NK-92 (cell line): ENCODE measurements around the gene DYNLRB1.

Experiments
- DNase-seq: peaks from one replicate; lab custom pipeline; 2025; ENCODE audit not compliant: unreplicated experiment; lab: John Stamatoyannopoulos, UW

The DYNLRB1 gene

GRCh38 chr20:34577061-34577460, 60.8 kb downstream of the DYNLRB1 start:
- DNase-seq, result no peak

GRCh38 chr20:34578025-34578424, 61.8 kb downstream of the DYNLRB1 start:
- no peak for DNase-seq

DNA sequence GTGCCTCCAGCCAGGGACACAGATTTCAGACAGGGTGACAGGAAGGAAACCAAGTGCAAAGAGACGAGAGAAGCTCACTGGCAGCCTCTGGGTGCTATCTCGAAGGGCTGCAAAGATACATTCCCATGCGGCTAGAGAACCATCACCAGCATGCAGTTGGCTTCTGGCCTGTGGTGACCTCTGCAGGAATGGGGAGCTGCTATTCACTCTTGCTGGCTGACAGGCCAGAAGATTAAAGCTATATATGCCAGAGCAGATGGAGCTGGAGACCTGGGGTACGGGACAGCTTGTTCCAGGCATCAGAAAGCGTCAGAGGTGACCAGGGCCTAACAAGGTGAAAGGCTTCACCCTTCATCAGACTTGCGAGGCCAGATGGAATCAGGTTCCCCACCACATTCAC, 62.3 kb downstream of the DYNLRB1 start:
- DNase-seq, result no peak

- DNase-seq, result no peak
Observed at GRCh38 chr20:34579191-34579978, 63.2 kb downstream of the DYNLRB1 start.

- no peak for DNase-seq
Observed at GRCh38 chr20:34579979-34580940, 64.0 kb downstream of the DYNLRB1 start.

DNA sequence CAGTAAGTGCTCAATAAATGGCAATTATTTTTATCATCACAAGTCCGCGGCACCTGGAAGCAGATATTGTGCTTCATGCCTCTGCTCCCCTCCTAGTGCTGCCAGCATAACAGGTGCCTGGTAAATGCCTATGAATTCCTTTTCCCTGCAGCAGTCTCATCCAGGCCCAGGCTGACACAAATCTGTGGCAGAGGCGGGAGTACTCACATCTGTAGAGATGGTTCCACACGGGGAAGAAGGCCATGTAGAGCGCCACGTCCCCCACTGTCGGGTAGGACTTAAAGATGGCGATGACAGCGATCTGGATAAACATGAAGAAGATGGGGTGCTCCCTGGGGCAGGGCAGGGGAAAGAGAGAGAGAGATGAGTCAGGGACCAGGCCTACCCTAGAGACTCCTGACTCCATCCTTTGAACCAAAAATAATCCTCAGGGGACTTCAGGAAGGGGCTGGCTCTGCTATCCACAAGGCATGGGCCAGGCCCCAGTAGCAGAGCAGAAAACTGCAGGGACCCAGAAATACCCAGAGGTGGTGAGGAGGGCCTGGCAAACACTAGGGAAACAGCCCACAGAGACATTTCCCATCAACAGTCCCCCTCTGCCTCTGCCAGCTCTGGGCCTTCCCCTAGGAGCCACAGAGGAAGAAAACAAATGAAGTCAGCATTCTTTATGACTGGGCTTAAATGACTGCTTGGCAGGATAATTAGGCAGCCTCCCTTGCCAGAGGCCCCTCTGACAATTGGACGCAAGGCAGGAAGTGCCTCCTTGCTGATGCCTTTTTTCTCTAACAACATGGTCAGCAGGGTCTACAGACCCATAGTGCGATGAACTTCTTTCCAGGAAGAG, 65.3 kb downstream of the DYNLRB1 start:
- no peak for DNase-seq

GRCh38 chr20:34582221-34582620, 66.0 kb downstream of the DYNLRB1 start:
- no peak for DNase-seq

DNA sequence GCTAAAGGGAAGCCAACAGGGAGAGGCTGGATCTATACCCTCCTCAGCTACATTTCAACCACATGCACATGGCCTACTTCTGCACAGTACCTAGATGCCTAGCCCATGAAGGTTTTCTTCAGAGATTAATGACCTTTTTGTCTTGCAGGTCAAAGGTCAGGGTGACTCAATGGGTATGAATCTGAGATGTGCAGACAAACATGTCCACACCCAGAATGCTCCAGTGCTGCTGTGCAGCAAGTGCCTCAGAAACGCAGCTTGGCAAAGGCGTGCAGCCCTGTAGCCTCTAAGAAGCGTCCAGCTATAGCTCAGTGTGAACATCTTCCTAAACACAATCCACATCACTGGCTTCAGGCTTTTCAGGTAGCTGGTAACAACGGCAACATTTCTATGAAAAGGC, 66.7 kb downstream of the DYNLRB1 start:
- no peak for DNase-seq

DNA sequence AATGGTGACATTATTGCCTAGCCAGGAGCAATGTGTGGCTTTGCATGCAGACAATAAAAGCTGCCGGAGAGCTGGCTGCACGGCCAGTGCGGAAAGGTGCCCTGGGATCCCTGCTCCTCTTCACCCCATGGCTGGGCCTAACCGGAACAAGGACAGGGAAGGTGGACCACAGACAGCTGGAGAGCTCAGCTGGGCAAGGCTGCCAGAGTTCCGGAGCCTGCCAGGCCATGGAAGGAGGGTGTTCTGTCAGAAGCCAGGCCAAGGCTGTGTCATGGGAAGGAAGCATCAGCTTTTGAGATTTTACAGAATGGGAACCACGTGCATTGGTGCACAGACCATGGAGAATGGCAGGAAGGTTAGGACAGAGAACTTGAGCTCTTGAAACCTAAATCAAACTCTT, 67.3 kb downstream of the DYNLRB1 start:
- DNase-seq, result no peak

DNA sequence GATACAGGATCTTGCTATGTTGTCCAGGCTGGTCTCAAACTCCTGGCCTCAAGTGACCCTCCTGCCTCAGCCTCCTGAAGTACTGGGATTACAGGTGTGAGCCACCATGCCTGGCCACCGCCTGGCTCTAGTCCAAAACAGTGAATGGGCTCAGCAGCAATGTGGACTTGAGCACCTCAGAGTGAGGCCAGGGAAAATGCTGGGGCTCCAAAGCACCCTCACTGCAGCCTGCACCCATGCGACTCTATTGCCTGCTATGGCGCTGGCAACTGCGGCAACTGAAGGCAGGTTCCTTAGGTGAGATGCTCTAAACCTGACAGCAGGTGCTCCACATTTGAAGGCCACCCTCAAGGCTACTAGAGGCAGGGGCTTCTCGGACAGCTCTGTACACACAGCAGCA, 68.8 kb downstream of the DYNLRB1 start:
- no peak for DNase-seq

DNA sequence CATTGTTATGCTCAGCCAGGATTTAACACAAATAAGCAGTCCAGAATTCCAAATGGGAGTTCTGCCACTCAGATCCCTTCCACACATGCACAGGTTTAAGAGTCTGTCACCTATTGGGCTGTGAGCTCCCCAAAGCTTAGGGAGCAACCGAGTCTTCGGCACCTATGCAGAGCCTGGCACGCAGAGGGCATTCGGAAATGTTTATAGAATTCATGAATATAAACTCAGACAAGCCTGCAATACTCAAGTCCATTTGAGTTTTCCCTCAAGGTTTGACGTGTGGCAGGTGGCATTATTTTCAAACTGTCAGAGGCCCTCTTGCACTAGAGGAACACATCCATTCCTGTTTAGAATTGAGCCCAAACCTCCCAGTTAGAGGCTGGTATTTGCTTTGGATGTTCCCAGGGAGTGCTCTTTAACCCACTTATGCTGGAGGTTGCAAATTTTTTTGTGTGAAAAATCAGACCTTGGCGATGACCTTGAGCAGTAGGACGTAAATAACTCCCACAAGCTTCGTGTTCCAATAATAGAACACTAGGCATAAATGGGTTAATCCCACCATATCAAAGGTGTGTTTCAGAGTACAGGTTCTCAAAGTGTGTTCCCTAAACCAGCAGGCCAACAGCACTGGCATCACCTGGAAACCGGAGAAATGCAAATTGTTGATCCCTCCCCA, 70.4 kb downstream of the DYNLRB1 start:
- no peak for DNase-seq
